B cell (primary cell): Measurements from ENCODE around the gene OST4. TPM values are rescaled to one million over a fixed set of nuclear protein-coding genes. Genes with fewer than 3 reads are reported as not detected.

Experiments
- ATAC-seq: fragments of 200-7000 bp; cut with Tn5 transposase; one replicate; pipeline ENCODE4 v1.10.0; 2021; ENCODE audit warnings: low read depth, mild to moderate bottlenecking, moderate number of reproducible peaks, moderate library complexity
- CTCF ChIA-PET: fragments of 350-600 bp; sonication (Branson Sonifier 250); formaldehyde crosslinking; loops from one replicate; lab custom pipeline; 2021; ENCODE audit warnings: antibody characterized with exemption, inconsistent platforms; lab: Charles Lee
- POLR2A ChIA-PET: fragments of 350-600 bp; sonication (Branson Sonifier 250); formaldehyde crosslinking; loops from one replicate; lab custom pipeline; 2021; ENCODE audit warnings: antibody characterized with exemption; lab: Charles Lee
- DNase-seq: peaks from one replicate; pipeline ENCODE4 v3.0.0; 2013
- H2AFZ ChIP-seq: 2 replicates; pipeline ENCODE4 v1.6.1; 2012; ENCODE audit warnings: mild to moderate bottlenecking, low read depth, low read length; ENCODE audit not compliant: insufficient read depth, poor library complexity, severe bottlenecking
- H3K27ac ChIP-seq, 2 donors: 1 replicate in 1 of 2; 2 replicates in 1 of 2; pipeline ENCODE4 v1.5.1; 2012 to 2013; ENCODE audit warnings: low read length in 2 of 2, mild to moderate bottlenecking in 2 of 2, moderate library complexity in 1 of 2
- H3K27me3 ChIP-seq, 4 experiments: fragments of 200-600 bp in 1 of 4; sonication (generic) in 1 of 4; replicated peaks in 1 of 4; 1 replicate in 2 of 4; 2 replicates in 2 of 4; pipeline versions ENCODE4 v1.6.1 to v1.7.0; 2013 to 2016; ENCODE audit warnings: low read length in 3 of 4, mild to moderate bottlenecking in 2 of 4, mixed read lengths in 1 of 4, moderate library complexity in 1 of 4; ENCODE audit not compliant: insufficient read depth in 4 of 4, control insufficient read depth in 3 of 4; ENCODE audit errors: control extremely low read depth in 1 of 4
- H3K36me3 ChIP-seq, 2 experiments: replicated peaks in 1 of 2; 1 replicate in 1 of 2; 2 replicates in 1 of 2; pipeline versions ENCODE4 v1.6.1 to v1.7.1; 2013; ENCODE audit warnings: low read length in 1 of 2; ENCODE audit not compliant: insufficient read depth in 2 of 2, control insufficient read depth in 1 of 2; ENCODE audit errors: control extremely low read depth in 1 of 2, extremely low read depth in 1 of 2
- H3K4me1 ChIP-seq, 2 donors: fragments of 200-600 bp in 1 of 2; sonication (generic) in 1 of 2; 1 replicate in 1 of 2; 2 replicates in 1 of 2; pipeline versions ENCODE4 v1.5.1 to v1.6.1; 2013 to 2017; ENCODE audit warnings: low read length in 2 of 2; ENCODE audit not compliant: control insufficient read depth in 2 of 2, insufficient read depth in 2 of 2
- H3K4me2 ChIP-seq: replicated peaks from 2 replicates; pipeline ENCODE3; 2012; ENCODE audit warnings: mild to moderate bottlenecking, low read depth, low read length; ENCODE audit not compliant: poor library complexity, severe bottlenecking
- H3K4me3 ChIP-seq, 5 experiments: fragments of 200-600 bp in 1 of 5; sonication (generic) in 1 of 5; 1 replicate in 3 of 5; 2 replicates in 2 of 5; pipeline versions ENCODE4 v1.5.1 to v1.7.0; 2011 to 2016; ENCODE audit warnings: low read length in 4 of 5, mild to moderate bottlenecking in 4 of 5, low read depth in 2 of 5, control low read depth in 1 of 5, moderate library complexity in 1 of 5; ENCODE audit not compliant: insufficient read depth in 1 of 5; ENCODE audit errors: control extremely low read depth in 1 of 5, extremely low read depth in 1 of 5
- H3K79me2 ChIP-seq: fragments of 200-600 bp; sonication (generic); one replicate; pipeline ENCODE4 v1.6.0; 2016; ENCODE audit warnings: low read length; ENCODE audit not compliant: control insufficient read depth, insufficient read depth
- H3K9ac ChIP-seq: fragments of 200-600 bp; sonication (generic); 2 replicates; pipeline ENCODE4 v1.6.1; 2017; ENCODE audit warnings: mild to moderate bottlenecking, low read length, moderate library complexity
- H3K9me3 ChIP-seq, 3 donors: one replicate each; pipeline versions ENCODE4 v1.6.1 to v1.7.1; 2013; ENCODE audit warnings: low read length in 2 of 3; ENCODE audit not compliant: control insufficient read depth in 2 of 3, insufficient read depth in 1 of 3; ENCODE audit errors: control extremely low read depth in 1 of 3
- H4K20me1 ChIP-seq: 2 replicates; pipeline ENCODE4 v1.6.0; 2012; ENCODE audit warnings: mild to moderate bottlenecking, low read length; ENCODE audit not compliant: insufficient read depth, control insufficient read depth, poor library complexity, severe bottlenecking
- H3K27ac Mint-ChIP-seq: one replicate; pipeline ENCODE4 v1.8.0; 2021; ENCODE audit warnings: mixed read lengths
- H3K27me3 Mint-ChIP-seq: one replicate; pipeline ENCODE4 v1.8.0; 2021; ENCODE audit warnings: mixed read lengths
- H3K4me1 Mint-ChIP-seq: one replicate; pipeline ENCODE4 v1.8.0; 2021; ENCODE audit warnings: mixed read lengths
- H3K4me3 Mint-ChIP-seq: one replicate; pipeline ENCODE4 v1.8.0; 2021; ENCODE audit warnings: mixed read lengths
- H3K9me3 Mint-ChIP-seq: one replicate; pipeline ENCODE4 v1.8.0; 2022; ENCODE audit warnings: mixed read lengths; ENCODE audit not compliant: insufficient read depth
- CTCF ChIP-seq: fragments of 200-600 bp; IDR thresholded peaks from one replicate; pipeline ENCODE4 v1.8.0; 2022; ENCODE audit warnings: antibody characterized with exemption, mild to moderate bottlenecking
- EZH2 ChIP-seq: IDR thresholded peaks from 2 replicates; pipeline ENCODE4 v1.6.1; 2012; ENCODE audit warnings: borderline replicate concordance, low read depth, mild to moderate bottlenecking, moderate library complexity, low read length; ENCODE audit not compliant: insufficient read depth, poor library complexity, severe bottlenecking
- WGBS: methylation state at CpG from one replicate; pipeline ENCODE4 v1.1.5; 2013; ENCODE audit warnings: missing lambda C conversion rate; ENCODE audit not compliant: insufficient coverage; 5-methylcytosine and 5-hydroxymethylcytosine counted together
- intact Hi-C: fragments of 100-400 bp; cut with micrococcal nuclease; formaldehyde crosslinking; loops from one replicate; pipeline ENCODE4 v1.10.0; 2022
- polyA plus RNA-seq: library from polyadenylated mRNA; depleted of rRNA; stranded (reverse); fragments of >200 nt; gene quantifications from 2 replicates; pipeline ENCODE4 v1.2.3, GENCODE V29; 2012
- total RNA-seq, 2 donors: library from RNA; stranded (reverse); fragments of 120-200 nt in 1 of 2; gene quantifications; 1 replicate in 1 of 2; 2 replicates in 1 of 2; pipeline versions ENCODE4 v1.2.3 to v1.2.4, GENCODE V29; 2013 to 2022

Gene OST4
- total and polyA plus RNA-seq, 2 donors (not counting 1 experiment from before 2014, with no cell fraction given): 195 to 257 TPM

DNA sequence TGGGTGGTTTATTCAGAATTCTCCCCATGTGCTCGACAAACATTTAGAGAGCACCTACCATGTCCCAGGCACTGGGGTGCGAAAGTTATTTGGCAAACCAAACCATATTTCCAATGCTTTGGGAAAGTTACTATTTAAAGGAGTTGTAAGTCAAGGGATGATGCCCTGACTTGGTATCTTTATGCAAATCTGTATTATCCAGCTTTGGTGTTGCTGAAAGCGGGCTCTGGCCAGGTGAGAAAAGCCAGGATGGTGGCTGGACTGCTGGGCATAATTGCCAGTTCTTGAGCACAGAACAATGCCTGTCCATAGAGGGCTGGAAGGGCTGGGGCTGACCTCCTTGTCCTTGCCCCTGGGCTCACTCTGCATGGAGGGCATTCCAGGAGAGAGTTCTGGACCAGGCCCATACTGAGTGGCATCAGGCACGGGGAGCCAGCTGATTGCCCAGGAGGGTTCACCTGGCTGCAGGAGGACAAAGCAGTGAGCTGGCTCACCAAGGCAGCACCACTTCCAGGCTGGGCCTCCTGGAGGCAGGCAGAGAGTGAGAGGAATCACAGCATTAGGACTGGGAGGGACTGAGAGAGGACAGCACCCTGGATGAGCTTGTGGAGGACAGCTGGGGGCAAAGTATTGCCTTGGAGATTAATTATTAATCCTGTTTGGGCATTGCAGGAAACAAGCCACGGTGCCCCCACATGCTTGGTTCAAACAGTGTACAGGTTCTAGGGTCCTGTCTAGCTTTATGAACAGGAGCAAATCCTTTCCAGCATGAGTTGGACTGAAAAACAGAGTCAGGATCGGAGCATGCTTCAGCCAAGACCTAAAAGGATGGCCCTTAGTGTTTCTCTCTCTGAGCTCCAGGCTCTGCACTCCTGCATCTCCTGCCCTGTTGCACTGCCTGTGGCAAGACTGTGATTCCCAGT, 22.2 kb upstream of the OST4 start:
- no peak overlapping the region for H3K27ac Mint-ChIP-seq
- CTCF ChIA-PET: interaction anchor here (0.7 to 1.3 kb wide), 4 partner anchors 179 to 210 kb away, joined by 3 to 5 read pairs (median 4); no protein-coding TSS in a partner anchor
- H3K36me3 ChIP-seq: no peaks in the 10 kb centered on the region
- no peaks in the 10 kb centered on the region for H4K20me1 ChIP-seq
- no peak for ATAC-seq
- TF ChIP-seq CTCF (no peak), EZH2 (no peak)
- H3K9ac ChIP-seq: no peak overlapping the region
- H3K9me3 ChIP-seq: no peaks in the 10 kb centered on the region
- no peak overlapping the region for H3K27ac ChIP-seq
- no peak overlapping the region for H3K4me2 ChIP-seq
- 90% methylated on average over 4 of the region's 6 CpGs for WGBS
- H3K4me3 ChIP-seq: no peak overlapping the region
- POLR2A ChIA-PET: no interaction called here
- no peaks in the 10 kb centered on the region for H3K9me3 Mint-ChIP-seq
- peaks cover 6 to 9% of the 10 kb centered on the region in 2 donors for H3K4me1 ChIP-seq
- no peak for DNase-seq
- no peaks in the 10 kb centered on the region for H3K27me3 Mint-ChIP-seq
- intact Hi-C loops: no loop called here
- H2AFZ ChIP-seq: no peak overlapping the region
- no peaks in the 10 kb centered on the region for H3K27me3 ChIP-seq
- no peak overlapping the region for H3K4me3 Mint-ChIP-seq
- no peaks in the 10 kb centered on the region for H3K79me2 ChIP-seq
- peaks cover 11% of the 10 kb centered on the region for H3K4me1 Mint-ChIP-seq
